D341Med (cell line): ENCODE results near the gene MCC.

Source experiments
- DNase-seq: peaks from one replicate; pipeline ENCODE4 v3.0.0; 2012; ENCODE audit warnings: low spot score

The MCC gene

DNA sequence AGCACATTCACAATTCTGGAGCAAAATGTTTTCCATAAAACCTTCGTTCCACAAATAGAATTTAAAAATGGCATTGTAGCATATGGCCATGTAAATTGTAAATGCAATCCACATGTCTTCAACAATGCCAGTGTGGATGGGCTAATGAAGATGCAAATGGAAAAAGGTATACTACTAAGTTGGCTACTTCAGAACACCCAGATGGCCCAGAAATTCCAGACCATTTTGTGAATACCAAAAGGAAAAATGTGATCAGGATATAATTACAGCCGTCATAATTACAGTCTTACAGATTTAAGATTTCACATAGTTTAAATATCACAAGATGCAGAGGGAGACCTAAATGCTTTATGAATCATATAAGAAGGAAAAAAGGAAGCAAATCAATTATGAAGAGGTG, 170.6 kb downstream of the MCC start:
- no peak for DNase-seq

DNA sequence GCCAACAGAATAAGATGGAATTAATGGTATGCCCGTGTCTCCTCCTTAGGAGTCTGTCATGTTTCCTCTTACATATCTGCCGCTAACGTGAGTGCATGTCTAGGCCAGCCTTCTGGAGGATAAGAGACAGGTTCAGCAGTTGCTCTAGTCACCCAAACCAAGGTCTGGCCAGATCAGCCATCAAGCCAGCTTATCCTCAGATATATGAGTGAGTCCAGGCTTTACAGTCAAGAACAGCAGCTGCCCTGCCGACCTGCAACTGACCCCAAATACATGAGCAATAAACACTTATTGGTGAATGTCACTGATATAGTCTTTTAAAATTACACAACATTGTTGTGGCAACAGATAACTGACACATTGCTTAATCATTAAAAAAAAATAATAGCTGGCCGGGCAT, 177.0 kb downstream of the MCC start:
- DNase-seq: no peak

DNA sequence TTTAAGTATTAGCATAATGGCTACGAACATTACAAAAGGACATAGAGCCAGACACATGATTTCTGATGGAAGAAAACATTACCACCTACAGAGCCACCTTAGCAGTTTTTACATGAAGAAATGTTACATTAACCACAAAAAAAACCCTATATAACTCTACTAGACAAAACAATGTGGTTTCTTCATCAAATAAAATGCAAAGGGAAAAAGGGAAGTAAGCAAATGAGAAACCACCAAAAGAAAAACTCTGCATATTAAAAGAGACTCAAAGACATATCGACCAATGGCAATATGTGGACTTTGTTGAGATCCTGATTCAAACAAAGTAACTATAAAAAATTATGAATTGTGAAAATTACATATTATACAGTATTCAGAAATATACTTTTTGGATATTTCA, 186.1 kb downstream of the MCC start:
- DNase-seq: no peak

DNA sequence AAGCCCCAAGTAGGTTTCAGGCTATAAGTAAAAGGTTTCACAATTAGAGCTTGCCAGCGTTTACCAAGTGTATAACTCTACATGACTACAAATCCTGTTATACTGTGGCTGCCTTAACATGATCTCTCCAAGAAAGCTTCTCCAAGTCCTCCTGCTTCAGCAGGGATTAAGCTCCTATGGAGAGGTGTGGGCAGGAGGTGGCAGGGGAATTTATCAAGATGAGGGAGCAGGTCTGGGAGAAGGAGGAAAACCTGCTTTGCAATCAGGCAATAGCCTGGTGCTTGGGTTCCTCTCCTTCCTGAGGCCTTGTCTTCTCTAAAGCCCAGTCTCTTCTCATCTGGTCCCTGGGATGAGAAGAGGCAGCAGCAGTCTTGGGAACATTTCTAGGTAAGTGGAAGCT, 188.7 kb downstream of the MCC start:
- no peak for DNase-seq

DNA sequence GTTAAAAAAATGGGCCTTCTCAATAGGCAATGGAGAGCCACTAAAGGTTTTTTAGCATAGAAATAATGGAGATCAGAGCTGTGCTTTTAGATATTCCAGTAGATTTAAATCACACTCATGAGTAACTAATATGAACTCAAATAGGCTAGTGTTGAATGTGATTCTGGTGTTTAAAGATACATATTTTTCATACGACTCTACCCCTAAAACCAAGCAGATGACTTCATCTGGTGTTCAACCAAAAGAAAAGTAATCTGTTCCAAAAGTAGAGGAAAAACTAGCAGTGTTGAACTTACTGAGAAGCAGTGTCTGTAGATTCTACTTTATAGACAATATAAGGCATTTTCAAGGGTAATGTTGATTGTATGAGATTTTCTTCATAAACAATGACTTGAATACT, 191.6 kb downstream of the MCC start:
- DNase-seq: no peak

DNA sequence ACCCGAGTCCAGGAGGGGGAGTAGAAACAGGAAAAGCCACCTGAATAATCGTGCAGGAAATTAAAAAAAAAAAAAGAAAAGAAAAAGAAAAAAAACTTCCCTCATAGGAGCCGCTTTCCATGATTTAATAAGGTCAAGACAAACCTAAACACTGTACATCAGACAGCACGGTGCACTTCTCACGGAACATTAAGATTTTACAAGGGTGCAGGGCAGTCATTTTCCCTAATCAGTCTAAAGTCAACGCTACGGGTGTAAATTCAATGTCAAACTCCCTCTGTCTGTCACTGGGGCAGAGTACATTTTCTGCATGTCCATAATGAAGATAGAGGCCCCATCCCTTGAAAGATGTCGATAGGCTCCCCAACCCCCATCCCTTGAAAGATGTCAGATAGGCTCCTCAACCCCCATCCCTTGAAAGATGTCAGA, 193.1 kb downstream of the MCC start:
- DNase-seq: no peak

DNA sequence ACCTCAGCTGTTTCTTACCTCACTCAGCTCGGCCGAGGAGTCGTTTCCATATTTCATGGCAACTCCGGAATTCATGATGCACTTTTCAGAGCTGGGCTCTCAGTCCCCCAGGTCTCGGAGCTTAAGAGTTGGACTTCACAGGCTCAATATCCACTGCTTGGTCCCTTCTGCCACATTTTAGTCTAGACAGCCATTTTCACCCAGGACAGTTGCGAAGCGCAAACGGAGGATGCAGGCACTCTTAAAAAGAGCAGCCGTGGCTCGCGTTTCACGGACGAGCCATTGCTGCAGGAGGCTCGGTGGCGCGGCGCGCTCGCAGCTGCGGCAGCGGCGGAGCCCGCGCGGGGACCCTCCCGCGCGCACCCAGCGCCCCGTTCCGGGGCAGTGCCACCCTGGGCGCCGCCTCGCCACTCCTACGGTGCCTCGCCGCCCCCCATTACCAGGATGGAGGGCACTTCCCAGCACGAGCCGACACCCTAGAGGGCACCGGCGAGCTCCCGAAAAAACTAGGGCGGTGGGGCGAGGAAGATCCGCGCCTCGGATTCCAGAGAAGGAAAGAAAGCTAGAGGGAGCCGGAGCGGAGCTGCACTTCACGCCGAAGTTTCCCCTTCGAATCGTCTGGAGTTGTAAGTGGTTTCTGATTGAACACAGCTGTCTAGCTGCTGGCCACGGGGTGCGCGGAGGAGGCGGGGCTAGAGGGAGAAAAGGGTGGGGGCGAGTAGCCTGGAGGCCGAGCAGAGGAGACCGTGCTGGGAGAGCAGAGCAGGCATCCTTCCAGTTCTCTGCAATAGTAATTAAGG, 193.7 kb downstream of the MCC start:
- DNase-seq: peak; percentile 87

DNA sequence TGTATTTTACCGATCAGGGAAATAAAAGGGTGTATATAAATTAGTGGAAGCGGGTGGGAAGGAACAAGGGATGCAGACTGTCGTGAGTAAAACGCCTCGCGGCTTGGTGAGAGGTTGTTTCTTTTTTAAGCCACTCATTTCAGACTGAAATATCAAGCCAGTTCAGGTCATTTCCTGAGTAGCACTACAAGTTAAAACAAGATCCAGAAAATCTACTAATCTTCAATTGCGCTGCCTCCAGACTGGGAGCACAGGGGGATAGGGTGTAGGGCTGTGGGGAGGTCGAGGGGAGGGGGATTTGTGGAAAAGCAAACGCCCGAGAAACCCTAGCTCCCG, 194.3 kb downstream of the MCC start:
- no peak for DNase-seq

DNA sequence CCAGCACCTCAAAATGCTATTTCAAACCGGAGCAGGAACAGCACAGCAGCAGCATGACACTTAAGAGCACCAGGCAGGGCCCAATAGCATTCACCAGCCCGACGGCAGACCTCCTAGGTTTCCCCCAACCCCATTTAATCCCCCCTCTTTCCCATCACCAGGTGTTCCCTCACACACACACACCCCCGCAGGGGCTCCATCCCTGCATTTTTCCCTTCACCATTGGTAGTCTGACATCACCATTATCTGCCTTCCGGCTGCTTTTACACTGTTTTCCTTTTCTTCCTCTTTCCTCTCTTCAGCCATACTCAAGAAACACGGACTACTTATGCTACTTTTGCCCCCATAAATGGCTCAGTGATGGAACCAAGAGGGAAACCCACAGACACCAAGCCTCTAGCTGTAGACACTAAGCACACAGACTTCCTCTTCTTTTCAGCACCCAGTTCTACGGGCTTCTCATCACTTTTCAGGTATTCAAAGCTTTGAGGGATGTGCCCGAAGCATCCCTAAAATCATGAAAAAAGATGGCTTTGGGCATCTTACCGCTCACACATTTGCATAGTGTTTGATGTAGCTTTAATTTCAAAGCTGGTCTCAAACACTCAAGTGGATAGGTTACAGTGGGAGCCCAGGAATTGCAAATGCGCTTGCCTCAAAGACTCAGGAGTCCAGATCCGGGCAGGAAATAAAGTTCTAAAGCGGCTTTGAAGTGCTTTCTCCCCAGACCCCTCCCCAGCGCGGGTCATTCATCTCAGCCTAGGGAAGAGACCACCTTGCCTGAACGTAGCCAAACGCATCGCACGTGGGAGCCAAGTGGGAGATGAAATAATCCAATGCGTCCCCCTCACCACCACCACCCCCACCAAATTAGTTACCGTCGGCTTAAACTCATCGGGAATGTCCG, 194.9 kb downstream of the MCC start:
- DNase-seq: no peak

DNA sequence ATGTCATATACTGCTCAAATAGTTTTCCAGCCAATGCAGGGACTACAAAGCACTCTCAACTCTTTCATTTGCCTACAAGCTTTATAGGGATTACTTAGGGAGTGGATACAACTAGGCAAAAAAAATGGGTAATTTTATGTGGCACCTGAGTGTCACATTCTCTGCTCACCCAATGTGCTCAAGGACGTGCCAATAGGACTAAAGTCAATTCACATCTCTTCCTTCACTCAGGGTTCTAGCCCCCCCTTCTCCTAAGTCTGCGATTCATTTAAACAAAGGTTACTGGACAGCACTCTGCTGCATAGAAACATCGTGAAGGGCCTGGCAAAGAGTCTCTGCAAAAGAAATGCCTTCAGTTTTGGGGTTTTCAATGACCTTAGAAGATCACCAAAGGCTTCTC, 195.8 kb downstream of the MCC start:
- DNase-seq: no peak

DNA sequence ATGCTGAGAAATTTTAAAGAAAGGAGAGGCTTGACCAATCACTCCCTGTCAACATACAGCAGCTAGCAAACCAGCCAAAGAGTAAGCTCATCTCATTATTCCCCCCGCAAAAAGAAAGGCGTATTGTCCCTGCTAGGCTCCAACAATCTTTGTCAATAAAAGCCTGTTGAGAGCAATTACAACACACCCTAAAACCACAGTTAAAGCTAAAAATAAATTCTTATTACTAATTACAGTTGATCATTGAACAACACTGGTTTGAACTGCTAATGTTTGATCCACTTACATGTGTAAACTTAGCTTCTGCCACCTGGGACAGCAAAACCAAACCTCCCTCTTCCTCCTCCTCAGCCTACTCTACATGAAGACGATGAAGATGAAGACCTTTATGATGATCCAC, 204.7 kb downstream of the MCC start:
- no peak for DNase-seq

DNA sequence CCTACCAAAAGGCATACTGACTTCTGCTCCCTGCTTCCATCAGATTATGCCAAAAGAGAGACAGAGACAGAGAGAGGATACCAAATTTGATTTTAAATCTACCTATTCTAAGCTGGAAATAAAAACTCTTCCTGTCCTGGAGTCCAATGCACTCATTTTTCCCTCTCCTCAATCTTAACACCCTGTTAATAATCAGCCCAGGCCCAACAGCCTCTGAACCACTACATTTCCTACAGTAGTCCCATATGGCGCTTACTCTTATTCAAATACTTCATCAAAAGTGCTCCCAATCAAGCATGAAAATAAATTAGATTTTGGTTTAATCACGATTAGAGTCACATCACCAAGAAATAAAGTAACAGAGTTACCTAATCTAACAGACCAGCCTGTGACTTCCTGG, 205.8 kb downstream of the MCC start:
- no peak for DNase-seq

DNA sequence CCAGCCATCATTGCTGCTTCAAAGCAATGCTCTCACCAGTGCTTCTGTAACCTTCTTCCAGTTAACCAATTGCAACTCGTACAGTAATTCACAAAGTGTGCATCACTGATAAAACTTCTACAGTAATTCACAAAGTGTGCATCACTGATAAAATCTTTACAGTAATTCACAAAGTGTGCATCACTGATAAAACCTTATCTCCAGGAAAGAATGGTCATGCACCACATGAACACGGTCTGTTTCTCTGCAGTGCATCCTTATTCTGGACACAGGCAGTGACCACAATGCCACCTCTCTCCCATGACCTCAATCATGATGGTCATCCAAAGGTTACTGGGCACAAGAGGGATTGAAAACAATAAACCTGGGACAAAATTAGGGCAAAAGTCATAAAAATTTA, 207.1 kb downstream of the MCC start:
- no peak for DNase-seq

DNA sequence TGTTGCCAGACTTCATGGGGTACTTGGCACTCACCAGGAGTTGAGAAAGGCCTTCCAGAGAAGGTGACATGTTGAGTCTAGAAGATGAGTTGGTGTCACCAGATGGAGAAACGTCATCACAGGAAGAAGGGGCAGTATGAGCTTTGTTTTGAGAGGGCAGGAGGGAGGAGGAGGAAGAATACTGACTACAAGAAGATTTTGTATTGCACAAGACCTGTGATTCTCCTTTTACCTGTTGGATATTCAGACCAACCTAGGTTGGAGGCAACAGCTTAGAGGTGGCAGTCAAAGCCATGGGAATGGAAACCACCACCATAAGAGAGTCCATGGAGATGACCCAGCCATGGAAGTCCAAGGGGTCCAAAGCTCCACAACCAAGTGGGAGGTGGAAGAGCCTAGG, 207.7 kb downstream of the MCC start:
- DNase-seq: no peak

DNA sequence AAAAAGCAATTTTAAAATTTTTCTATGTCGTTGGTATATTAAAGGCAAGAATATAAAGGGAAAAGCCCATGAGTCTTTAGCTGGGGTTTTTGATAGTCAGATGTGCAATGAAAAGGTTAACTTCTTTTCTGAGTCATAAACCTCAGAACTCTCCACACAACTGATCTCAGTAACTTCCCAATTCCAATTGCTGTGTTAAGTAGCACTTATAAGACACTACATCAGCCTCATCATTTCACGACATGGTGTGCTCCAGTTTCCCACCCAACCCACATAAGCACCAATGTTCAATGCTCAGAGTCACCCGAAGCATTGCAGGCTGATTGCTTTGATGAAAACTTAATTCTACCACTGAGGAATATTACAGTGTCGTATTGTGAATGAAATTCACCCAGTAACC, 209.3 kb downstream of the MCC start:
- no peak for DNase-seq

DNA sequence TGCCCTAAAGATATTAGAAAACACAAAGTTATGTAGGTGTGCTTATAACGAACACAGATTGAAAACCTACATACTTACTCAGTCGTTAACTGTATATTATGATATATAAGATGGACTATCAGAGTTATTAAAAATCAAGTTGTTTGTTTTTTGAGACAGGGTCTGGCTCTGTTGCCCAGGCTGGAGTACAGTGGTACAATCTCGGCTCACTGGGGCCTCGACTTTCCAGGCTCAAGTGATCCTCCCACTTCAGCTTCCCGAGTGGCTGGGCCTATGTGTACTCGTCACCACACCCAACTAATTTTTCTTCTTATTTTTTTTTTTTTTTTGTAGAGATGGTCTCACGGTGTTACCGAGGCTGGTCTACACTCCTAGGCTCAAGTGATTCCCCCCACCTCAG, 211.8 kb downstream of the MCC start:
- DNase-seq: no peak

DNA sequence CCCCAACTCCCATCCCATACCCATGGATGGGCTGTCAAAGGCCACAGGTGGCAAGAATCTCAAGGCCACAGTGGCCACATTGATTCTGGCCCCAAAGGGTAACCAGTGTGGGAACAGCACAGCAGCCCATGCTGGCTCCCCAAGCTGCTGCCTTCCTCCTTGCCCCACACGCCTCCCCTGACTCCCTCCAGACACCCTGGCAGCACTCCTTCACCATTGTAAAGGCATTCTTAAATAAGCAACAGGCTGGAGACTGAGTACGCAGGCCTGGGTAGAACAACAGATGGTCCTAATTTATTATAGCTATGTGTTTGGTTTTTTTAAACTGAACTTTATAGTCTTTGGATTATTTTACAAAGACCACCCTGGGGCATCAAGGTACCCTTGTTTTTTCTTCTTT, 212.3 kb downstream of the MCC start:
- no peak for DNase-seq

DNA sequence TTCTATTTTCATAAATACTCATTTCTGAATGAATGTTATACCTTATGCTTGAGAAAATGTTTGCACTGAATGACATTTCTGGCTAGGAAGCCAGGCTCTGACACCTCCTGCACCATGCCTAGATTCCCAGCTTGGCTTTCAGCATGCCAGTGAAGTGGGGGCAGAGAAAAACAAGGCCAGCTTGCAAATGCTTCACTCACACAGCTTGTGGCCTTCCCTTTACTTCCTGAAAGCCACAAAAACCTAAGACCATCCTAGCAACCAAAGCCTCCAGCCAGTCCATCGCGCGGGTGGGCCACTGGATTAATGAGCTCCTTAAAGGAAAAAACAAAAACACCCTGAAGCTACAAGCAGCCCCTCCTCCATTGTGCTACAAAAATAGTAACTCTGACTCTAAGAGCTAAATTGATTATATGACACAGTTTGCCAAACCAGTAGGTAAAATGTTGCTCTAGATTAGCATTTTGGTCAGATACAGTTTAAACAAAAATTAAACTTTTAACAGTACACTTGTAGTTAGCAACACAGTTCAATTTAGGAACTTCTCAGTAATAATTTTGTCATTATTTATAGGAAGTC, 213.3 kb downstream of the MCC start:
- no peak for DNase-seq

DNA sequence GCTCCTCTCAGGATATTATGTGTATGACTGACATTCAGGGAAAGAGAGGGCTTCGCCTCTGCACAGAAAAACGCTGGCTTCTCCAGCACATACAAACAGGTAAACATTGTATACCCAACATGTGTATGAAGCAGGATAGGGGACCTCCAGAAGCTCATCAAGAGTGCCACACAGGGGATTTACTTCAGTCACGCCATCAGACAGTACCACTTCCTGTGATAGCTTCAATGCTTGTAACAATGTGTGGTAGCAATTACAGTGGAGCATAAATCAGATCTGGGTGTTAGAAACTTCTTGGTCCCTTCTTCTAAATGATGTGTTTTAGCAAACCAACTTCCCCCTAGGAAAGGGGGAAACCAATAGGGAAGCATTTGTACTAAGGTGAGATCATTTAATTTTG, 214.3 kb downstream of the MCC start:
- DNase-seq: no peak

DNA sequence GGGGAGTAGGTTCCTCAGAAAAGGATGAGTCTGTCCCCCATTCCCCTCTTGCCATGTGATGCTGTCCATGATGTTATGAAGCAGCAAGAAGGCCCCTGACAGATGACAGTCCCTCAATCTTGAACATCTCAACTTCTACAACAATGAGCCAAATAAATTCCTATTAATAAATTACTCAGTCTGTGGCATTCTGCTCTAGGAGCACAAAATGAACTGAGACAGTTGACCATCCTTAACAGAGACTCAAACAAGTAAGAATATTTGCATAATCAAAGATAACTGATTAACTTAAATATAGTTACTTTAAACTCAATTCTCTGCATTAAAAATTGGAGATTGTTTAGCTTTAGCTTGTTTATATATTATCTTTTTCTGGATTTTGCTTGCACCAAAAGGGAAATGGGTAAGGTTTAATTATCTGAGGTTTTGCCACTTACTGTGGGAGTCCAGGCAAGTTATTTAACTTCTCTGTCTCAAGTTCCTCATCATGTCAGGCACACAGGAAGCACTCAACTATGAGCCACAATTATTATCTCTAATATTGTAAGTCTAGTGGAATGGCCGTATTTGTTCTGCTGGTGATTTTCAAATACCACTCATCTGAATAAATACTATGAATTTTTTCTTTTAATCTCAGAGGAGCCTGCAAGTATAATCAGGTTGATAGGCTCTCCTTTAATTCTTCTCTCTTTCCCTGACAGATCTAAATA, 216.4 kb downstream of the MCC start:
- no peak for DNase-seq

DNA sequence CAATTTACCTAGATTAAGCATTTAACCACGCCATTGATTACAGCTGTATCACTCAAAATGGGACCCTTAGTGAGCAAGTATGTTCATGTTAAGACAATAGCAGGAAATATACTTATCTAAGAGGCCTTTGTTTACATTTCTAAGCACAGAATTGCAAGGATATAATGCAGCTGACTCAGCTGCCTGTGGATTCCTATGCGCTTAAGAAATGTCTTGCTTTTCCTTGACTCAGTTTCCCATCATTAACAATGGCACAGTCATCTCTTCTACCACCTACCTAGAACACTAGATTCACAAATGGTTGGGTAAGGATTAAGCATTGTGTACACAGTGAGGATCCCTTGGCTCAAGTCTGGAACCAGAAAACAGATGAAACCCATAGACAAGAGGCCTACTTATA, 217.2 kb downstream of the MCC start:
- no peak for DNase-seq

DNA sequence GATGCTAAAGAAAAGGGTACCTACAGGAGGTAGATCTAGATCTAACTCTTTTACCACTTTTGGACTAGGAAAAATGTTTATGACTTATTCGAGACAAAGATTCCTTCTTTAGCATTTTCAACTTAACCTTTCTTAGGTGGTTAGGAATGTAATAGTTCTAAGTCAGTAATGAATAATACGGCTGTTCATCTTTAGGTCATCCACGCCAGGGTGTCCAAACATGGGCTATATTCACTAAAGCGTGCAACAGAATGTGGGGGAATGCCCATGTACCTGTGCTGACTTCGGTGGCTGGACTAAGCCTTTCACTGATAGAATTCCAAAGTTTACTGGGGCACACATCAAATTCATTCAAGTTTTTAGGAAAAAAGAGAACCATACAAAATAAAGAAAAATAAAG, 218.2 kb downstream of the MCC start:
- DNase-seq: no peak
